SIG-M5 (cell line): ENCODE data around the gene ANXA2.
"Not testable (repeated sequence)": the region's sequence is repeated elsewhere in the genome, so short reads cannot be mapped to it uniquely, and the experiment has no call there.

Source experiments
- DNase-seq: peaks from one replicate; lab custom pipeline; 2025; lab: John Stamatoyannopoulos, UW

Gene ANXA2

GRCh38 chr15:60370105-60370868 lies 27.5 kb downstream of the ANXA2 start:
- no peak for DNase-seq

- no peak for DNase-seq
Observed at GRCh38 chr15:60369696-60370095, 28.1 kb downstream of the ANXA2 start.

GRCh38 chr15:60364612-60364924 lies 33.2 kb downstream of the ANXA2 start:
- no peak for DNase-seq

GRCh38 chr15:60363903-60364611 lies 33.7 kb downstream of the ANXA2 start:
- DNase-seq: no peak

- no peak for DNase-seq
Observed at GRCh38 chr15:60363087-60363549, 34.7 kb downstream of the ANXA2 start.

GRCh38 chr15:60362321-60363086 lies 35.3 kb downstream of the ANXA2 start:
- DNase-seq: no peak

- not testable (repeated sequence) for DNase-seq
Observed at GRCh38 chr15:60359738-60360137, 38.0 kb downstream of the ANXA2 start.

- DNase-seq: no peak
Observed at GRCh38 chr15:60358935-60359682, 38.7 kb downstream of the ANXA2 start.

GRCh38 chr15:60356832-60357231 lies 41.0 kb downstream of the ANXA2 start:
- no peak for DNase-seq

- DNase-seq: no peak
Observed at GRCh38 chr15:60355148-60355857, 42.5 kb downstream of the ANXA2 start.

- no peak for DNase-seq
Observed at GRCh38 chr15:60353245-60353920, 44.4 kb downstream of the ANXA2 start.

GRCh38 chr15:60352525-60352924 lies 45.3 kb downstream of the ANXA2 start:
- DNase-seq: no peak

- DNase-seq: no peak
Observed at GRCh38 chr15:60351066-60351465, 46.7 kb downstream of the ANXA2 start.

GRCh38 chr15:60350108-60350507 lies 47.7 kb downstream of the ANXA2 start:
- DNase-seq: no peak

GRCh38 chr15:60349589-60349988 lies 48.2 kb downstream of the ANXA2 start:
- DNase-seq: no peak

- DNase-seq: no peak
Observed at GRCh38 chr15:60347480-60348049, 50.2 kb downstream of the ANXA2 start.

GRCh38 chr15:60346653-60347052 lies 51.1 kb downstream of the ANXA2 start:
- DNase-seq: no peak

- no peak for DNase-seq
Observed at GRCh38 chr15:60346077-60346476, 51.7 kb downstream of the ANXA2 start.

GRCh38 chr15:60345598-60345997 lies 52.2 kb downstream of the ANXA2 start:
- DNase-seq: no peak

- no peak for DNase-seq
Observed at GRCh38 chr15:60344987-60345386, 52.8 kb downstream of the ANXA2 start.

GRCh38 chr15:60344461-60344860 lies 53.3 kb downstream of the ANXA2 start:
- DNase-seq: no peak
